ENCODE measurements around the gene CDH23. TPM values are rescaled to one million over a fixed set of nuclear protein-coding genes. Genes with fewer than 3 reads are reported as not detected.
A peak's percentile ranks its signal among the peaks of the same experiment; 100 is the strongest.

Gene CDH23
- total and polyA plus RNA-seq, 9 of the 15 experiments (the other 6 are each of a cell fraction or from before 2014, with no cell fraction given): 0.18 to 1.2 (median 0.47) TPM

DNA sequence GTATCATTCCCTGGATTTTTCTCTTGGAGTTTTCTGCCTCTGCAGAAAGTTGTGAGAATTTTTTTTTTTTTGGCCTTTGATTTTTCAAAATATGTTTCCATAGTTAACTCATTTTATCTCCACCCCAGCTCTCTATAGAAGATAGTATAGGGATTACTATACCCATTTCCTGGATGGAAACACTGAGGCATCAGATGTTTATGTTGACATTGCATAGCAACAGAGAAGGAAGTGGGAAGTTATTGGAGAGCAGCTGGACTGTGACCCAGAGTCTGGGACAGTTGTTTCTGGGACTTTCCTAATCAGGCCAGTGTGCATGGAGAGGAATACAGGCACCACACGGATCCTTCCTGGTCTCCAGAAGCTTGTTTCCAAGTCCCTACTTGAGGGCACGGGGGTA is 158.0 kb downstream of the CDH23 start:
- Histone ChIP-seq H3K27ac (ENCODE audit: extremely low read depth, low read depth, low read length) (no peak overlapping the region), H3K27me3 (ENCODE audit: control insufficient read depth in 2 of 2, insufficient read depth in 2 of 2, low read length in 2 of 2) (peaks cover 7 to 10% of the 10 kb centered on the region in 2 experiments; a peak in 3 of 5 replicates), H3K9ac (ENCODE audit: insufficient read depth in 1 of 2, low read depth in 2 of 2, low read length in 2 of 2) (no peak overlapping the region), H3K79me2 (ENCODE audit: control insufficient read depth, insufficient read depth, low read length) (no peaks in the 10 kb centered on the region), H3K9me3 (replicated peaks; ENCODE audit: control insufficient read depth, insufficient read depth, low read depth, low read length) (no peaks in the 10 kb centered on the region), H3K36me3 (ENCODE audit: control insufficient read depth, insufficient read depth, low read length) (no peaks in the 10 kb centered on the region), H4K20me1 (replicated peaks; ENCODE audit: control insufficient read depth, insufficient read depth, low read length) (no peaks in the 10 kb centered on the region), H3K4me3 (no peak overlapping the region), H2AFZ (ENCODE audit: low read depth, low read length) (no peak overlapping the region), H3K4me1 (replicated peaks in 1 of 2; ENCODE audit: control insufficient read depth in 2 of 2, insufficient read depth in 2 of 2, low read length in 2 of 2) (peaks cover 0 to 4% of the 10 kb centered on the region in 2 experiments; a peak in 2 of 5 replicates), H3K4me2 (ENCODE audit: insufficient read depth, low read length) (no peak overlapping the region), H3K9me1 (ENCODE audit: control insufficient read depth, insufficient read depth, low read length) (no peaks in the 10 kb centered on the region)
- FAIRE-seq (no peak), DNase-seq (ENCODE audit: extremely low read depth in 1 of 4, low spot score in 3 of 4) (no peak), ATAC-seq (no peak)
- BruUV-seq (replicated peaks): no TSS peak
- 0% methylated on average over 2 of the region's 2 CpGs for WGBS (ENCODE audit: insufficient coverage, low coverage, missing lambda C conversion rate)
- in situ Hi-C loops (cut with MboI) (no loop called here), intact Hi-C loops (cut with micrococcal nuclease) (no loop called here)
- POLR2A ChIA-PET: interaction anchor here (1.3 to 1.9 kb wide), 2 partner anchors 14 to 28 kb away, joined by 3 to 4 read pairs; no protein-coding TSS in a partner anchor
- 0 out of 4 replicates have a peak, but pooled peaks of 1 of the 2 experiments have one; percentile 31 for TF ChIP-seq RCOR1 (IDR thresholded peaks at IDR 0.05; ENCODE audit: borderline replicate concordance in 1 of 2, low read depth in 2 of 2, low read length in 2 of 2)
- peak; percentile 86 for TF ChIP-seq BCOR (IDR thresholded peaks at IDR 0.05)
- TF ChIP-seq FOXJ3 (CRISPR knock-in tag; IDR thresholded peaks at IDR 0.05): 0 out of 2 replicates have a peak, but pooled peaks have one; percentile 20
- peak; percentile 91 for TF ChIP-seq RBM25 (IDR thresholded peaks at IDR 0.05; ENCODE audit: low read depth, low read length, severe bottlenecking)
- TF ChIP-seq KDM1A (IDR thresholded peaks at IDR 0.05): peak; percentile 40 to 60; a peak in 2 of 4 replicates
- TF ChIP-seq SMARCA5 (IDR thresholded peaks at IDR 0.05): 0 out of 2 replicates have a peak, but pooled peaks have one; percentile 46
- TF ChIP-seq CCNT2 (IDR thresholded peaks at IDR 0.05; ENCODE audit: borderline replicate concordance, extremely low read depth, insufficient read length, low read depth, low read length): no peak
- TF ChIP-seq OTX1 (CRISPR knock-in tag; IDR thresholded peaks at IDR 0.05): no peak
- TF ChIP-seq ADNP (tag; IDR thresholded peaks at IDR 0.05): 0 out of 2 replicates have a peak, but pooled peaks have one; percentile 62
- CTCF ChIA-PET (ENCODE audit: low intra/inter-chr PET ratio): no interaction called here
